Stimulated activated naive B cell treated with anti-CD40 and anti-IgM and Interleukin-4, amounts not matched to agents 10 μg/mL and 1 μg/mL and 100 μg/mL, for 72 hours (primary cell): Measurements from ENCODE around the gene WDR35.

ENCODE experiments used
- ATAC-seq, 2 donors: fragments of 150-1000 bp; cut with Tn5 transposase; replicated peaks; 2 replicates each; pipeline ENCODE4 v1.10.0; 2021; ENCODE audit warnings: moderate library complexity in 1 of 2
- DNase-seq: peaks from one replicate; pipeline ENCODE4 v3.0.0; 2021
- H3K27ac Mint-ChIP-seq: one replicate; pipeline ENCODE4 v1.8.0; 2022; ENCODE audit warnings: mild to moderate bottlenecking, mixed read lengths
- H3K27me3 Mint-ChIP-seq, 2 donors: one replicate each; pipeline ENCODE4 v1.8.0; 2022; ENCODE audit warnings: mixed read lengths in 2 of 2
- H3K36me3 Mint-ChIP-seq, 2 donors: one replicate each; pipeline ENCODE4 v1.8.0; 2022; ENCODE audit warnings: mixed read lengths in 2 of 2, mild to moderate bottlenecking in 1 of 2
- H3K4me1 Mint-ChIP-seq, 2 donors: one replicate each; pipeline ENCODE4 v1.8.0; 2022; ENCODE audit warnings: mixed read lengths in 2 of 2, mild to moderate bottlenecking in 1 of 2
- H3K4me3 Mint-ChIP-seq, 2 donors: one replicate each; pipeline ENCODE4 v1.8.0; 2022; ENCODE audit warnings: mild to moderate bottlenecking in 2 of 2, mixed read lengths in 2 of 2, moderate library complexity in 1 of 2
- H3K9me3 Mint-ChIP-seq, 2 donors: one replicate each; pipeline ENCODE4 v1.8.0; 2022; ENCODE audit warnings: mixed read lengths in 2 of 2, mild to moderate bottlenecking in 1 of 2

The WDR35 gene

DNA sequence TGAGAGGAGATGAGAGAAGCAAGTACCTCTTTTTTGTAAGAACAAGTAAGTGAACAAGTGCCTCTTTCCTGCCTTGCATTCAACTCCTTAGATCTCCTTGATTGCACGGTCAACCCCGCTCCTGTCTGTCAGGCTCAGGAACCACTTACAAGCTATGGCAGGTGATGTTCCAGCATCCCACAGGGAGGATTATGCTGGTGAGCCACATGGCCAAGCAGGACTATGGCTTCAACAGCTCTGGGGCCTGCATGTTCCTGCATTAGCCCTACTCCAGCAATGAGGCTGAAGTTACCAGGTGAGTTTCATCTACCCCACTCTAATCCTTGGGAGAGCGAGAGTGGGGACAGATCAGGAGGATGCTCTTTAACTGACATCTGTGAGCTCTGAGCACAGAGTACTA lies 117.6 kb downstream of the WDR35 start:
- peaks cover 0 to 8% of the 10 kb centered on the region in 2 donors for H3K36me3 Mint-ChIP-seq
- H3K4me3 Mint-ChIP-seq = no peak overlapping the region
- no peaks in the 10 kb centered on the region for H3K9me3 Mint-ChIP-seq
- DNase-seq (no peak), ATAC-seq (no peak)
- H3K4me1 Mint-ChIP-seq = peaks cover 17 to 21% of the 10 kb centered on the region in 2 donors
- H3K27me3 Mint-ChIP-seq = peaks cover 0 to 3% of the 10 kb centered on the region in 2 donors
- H3K27ac Mint-ChIP-seq = no peak overlapping the region

DNA sequence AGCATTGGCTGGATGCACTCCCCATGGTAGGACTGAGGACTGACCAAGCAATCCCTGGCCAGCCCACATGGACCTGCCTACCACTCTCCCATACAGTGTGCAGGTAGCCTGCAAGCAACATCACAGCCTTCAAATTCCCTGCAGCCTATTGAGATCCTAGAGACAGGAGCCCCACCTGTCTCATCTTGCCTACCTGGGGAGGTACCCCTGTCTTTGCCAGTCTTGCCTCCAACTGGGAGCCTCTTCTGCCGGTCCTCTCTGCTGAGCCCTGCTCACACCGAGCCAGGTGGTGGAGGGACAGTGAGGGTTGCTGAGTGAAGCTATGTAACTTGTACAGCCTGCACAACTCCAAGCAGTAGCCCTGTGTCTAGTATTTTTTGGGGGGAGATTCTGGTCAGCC lies 118.1 kb downstream of the WDR35 start:
- no peak overlapping the region for H3K4me3 Mint-ChIP-seq
- H3K27ac Mint-ChIP-seq = no peak overlapping the region
- peaks cover 17 to 21% of the 10 kb centered on the region in 2 donors for H3K4me1 Mint-ChIP-seq
- H3K9me3 Mint-ChIP-seq = no peaks in the 10 kb centered on the region
- DNase-seq (no peak), ATAC-seq (no peak)
- H3K27me3 Mint-ChIP-seq = peaks cover 0 to 4% of the 10 kb centered on the region in 2 donors
- H3K36me3 Mint-ChIP-seq = peaks cover 0 to 6% of the 10 kb centered on the region in 2 donors

DNA sequence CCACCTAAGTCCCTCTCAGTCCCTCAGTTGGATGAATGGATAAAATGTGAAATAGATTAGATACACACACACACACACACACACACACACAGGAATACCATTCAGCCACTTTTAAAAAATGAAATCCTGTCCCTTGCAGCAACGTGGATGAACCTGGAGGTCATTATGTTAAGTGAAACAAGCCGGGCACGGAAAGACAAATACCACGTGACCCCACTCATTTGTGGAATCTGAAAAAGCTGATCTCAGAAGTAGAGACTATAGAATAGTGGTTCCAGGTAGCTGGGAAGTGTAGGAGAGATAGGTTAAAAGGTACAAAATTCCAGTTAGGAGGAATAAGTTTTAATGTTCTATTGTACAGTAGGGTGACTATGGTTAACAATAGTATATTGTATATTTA lies 119.1 kb downstream of the WDR35 start:
- no peak for DNase-seq
- no peak overlapping the region for H3K4me3 Mint-ChIP-seq
- H3K36me3 Mint-ChIP-seq = peaks cover 0 to 3% of the 10 kb centered on the region in 2 donors
- peaks cover 17 to 21% of the 10 kb centered on the region in 2 donors for H3K4me1 Mint-ChIP-seq
- H3K27me3 Mint-ChIP-seq = peaks cover 0 to 4% of the 10 kb centered on the region in 2 donors
- no peak for ATAC-seq
- no peaks in the 10 kb centered on the region for H3K9me3 Mint-ChIP-seq
- no peak overlapping the region for H3K27ac Mint-ChIP-seq

DNA sequence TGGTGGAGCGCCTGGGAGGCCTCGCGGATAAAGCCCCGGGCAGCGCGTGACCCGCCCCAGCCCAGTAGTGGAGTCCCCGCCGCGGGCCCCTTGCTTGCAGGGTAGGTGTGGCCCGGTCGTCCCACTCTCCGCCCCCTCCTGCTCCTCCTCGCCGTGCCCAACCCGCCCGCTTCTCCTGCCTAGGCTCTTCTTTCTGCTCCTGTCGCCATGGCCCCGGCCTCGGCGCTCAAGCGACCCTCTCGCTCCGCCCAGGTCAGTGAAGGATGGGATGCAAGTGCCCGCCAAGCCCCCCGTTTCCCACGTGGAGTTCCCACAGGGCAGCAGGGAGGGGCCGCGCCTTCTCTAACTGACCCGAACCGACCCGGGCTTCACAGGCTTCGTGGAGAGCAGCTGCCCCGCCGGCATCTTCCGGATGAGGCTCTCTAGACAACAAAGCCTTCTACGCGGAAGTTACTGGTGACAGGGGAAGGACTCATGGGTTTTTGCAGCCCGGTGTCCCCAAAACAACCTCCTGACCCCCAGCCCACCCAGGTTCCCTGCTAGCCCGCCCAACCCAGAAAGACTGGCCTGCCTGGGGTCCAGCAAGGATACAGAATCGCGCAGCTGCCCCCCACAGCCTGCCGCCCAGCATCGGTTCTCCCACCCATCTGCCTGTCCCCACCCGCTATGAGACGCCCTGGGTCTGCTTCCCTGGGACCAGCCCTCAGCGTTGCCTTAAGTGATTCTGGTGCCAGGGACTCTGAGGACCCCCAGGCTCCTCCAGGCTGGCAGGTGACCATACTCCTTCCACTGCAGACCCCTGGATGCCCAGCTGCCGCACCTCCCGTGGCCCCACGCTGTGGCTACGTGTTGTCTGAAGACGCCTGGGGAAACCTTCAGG lies 121.0 kb downstream of the WDR35 start:
- DNase-seq (peak; percentile 27), ATAC-seq (peak; percentile 82 to 87)
- H3K27ac Mint-ChIP-seq = peak overlapping the region; percentile 98
- no peaks in the 10 kb centered on the region for H3K9me3 Mint-ChIP-seq
- H3K4me3 Mint-ChIP-seq = peak overlapping the region; percentile 96 to 99
- H3K27me3 Mint-ChIP-seq = peaks cover 0 to 4% of the 10 kb centered on the region in 2 donors
- H3K4me1 Mint-ChIP-seq = peaks cover 23 to 28% of the 10 kb centered on the region in 2 donors
- H3K36me3 Mint-ChIP-seq = peaks cover 0 to 3% of the 10 kb centered on the region in 2 donors

DNA sequence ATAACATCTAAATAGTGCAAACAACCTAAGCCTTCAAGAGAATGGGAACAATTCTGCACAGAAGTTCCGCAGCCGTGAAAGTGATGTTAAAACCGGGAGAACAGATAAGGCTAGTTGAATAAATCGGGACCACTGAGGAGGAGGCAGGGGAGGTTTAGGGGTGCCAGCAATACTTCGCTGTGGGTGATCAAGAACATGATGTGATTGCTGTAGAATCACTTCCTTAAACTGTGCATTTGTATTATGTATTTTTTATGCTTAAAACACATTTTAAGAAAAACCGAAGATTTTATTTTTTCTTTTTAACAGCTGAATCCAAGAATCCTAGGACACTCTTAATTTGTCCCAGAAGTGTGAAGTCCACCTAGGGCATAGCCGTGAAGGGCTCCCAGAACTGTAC lies 121.7 kb downstream of the WDR35 start:
- Mint-ChIP-seq H3K27ac (peak overlapping the region; percentile 98), H3K36me3 (peaks cover 0 to 3% of the 10 kb centered on the region in 2 donors), H3K9me3 (no peaks in the 10 kb centered on the region), H3K4me1 (peaks cover 23 to 33% of the 10 kb centered on the region in 2 donors), H3K4me3 (peak overlapping the region; percentile 96 to 99), H3K27me3 (peaks cover 0 to 5% of the 10 kb centered on the region in 2 donors)
- no peak for DNase-seq
- ATAC-seq = peak; percentile 23 to 38

DNA sequence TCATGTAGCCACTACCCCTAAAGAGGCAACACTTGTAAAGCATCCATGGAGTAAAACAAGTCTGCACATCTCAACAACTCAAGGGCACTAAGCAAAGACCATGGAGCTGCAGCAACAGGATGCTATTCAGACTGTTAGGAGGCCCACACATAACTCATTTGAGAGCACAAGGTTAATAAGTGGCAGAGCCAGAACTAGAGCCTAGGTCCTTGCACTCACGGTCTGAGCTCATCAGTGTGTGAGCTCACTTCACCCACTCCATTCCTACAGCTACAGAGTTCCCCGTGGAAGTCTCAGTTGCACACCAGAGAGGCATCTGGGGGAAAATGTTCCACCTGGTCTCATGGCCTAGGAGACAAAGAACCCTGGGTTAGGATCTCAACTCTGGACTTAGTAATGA lies 123.1 kb downstream of the WDR35 start:
- ATAC-seq = no peak
- Mint-ChIP-seq H3K4me1 (peaks cover 23 to 35% of the 10 kb centered on the region in 2 donors), H3K36me3 (no peaks in the 10 kb centered on the region), H3K4me3 (no peak overlapping the region), H3K27me3 (peaks cover 7 to 11% of the 10 kb centered on the region in 2 donors), H3K9me3 (no peaks in the 10 kb centered on the region), H3K27ac (no peak overlapping the region)
- no peak for DNase-seq

DNA sequence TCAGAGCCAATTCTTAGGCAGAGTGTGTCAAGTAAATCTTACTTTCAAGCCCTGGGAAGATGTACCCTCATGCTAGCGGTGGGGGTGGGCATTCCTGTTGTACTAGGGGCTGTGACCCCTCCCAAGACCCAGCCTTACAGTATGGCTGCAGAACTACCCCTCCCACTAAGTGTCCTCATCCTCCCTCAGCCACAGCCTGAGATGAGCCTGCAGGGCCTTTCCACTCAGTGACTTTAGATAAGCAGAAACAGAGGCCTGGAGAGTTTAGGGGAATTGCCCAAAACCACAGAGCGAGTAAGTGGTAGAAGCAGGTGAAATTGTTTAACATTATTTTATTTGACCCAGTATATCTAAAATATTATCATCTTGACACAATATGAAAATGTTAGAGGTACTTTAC lies 124.8 kb downstream of the WDR35 start:
- Mint-ChIP-seq H3K36me3 (no peaks in the 10 kb centered on the region), H3K4me1 (peaks cover 23 to 35% of the 10 kb centered on the region in 2 donors), H3K27ac (no peak overlapping the region), H3K27me3 (peaks cover 12 to 14% of the 10 kb centered on the region in 2 donors), H3K4me3 (no peak overlapping the region), H3K9me3 (no peaks in the 10 kb centered on the region)
- ATAC-seq = peak in 1 of 2 donors; percentile 52
- no peak for DNase-seq

DNA sequence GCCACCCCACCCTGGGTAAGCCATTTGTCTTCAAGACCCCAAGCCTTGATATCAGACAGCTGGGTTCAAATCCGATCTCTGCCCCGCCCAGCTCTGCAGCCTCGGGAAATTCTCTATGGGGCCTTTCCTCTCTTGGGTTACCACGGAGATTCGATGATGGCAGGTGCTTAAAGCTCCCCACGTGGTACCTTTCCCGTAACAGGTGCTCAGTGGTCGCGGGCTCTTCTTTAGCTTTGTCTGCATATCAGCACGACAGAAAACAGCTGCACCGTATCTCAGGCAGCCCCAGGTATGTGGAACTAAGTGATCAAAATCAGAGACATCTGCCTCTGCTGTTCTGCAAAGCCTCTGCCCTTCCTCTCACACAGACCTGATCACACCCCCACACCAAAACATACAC lies 125.5 kb downstream of the WDR35 start:
- Mint-ChIP-seq H3K4me3 (no peak overlapping the region), H3K4me1 (peaks cover 15 to 29% of the 10 kb centered on the region in 2 donors), H3K27ac (no peak overlapping the region), H3K9me3 (no peaks in the 10 kb centered on the region), H3K36me3 (no peaks in the 10 kb centered on the region), H3K27me3 (peaks cover 12 to 15% of the 10 kb centered on the region in 2 donors)
- DNase-seq (no peak), ATAC-seq (no peak)

DNA sequence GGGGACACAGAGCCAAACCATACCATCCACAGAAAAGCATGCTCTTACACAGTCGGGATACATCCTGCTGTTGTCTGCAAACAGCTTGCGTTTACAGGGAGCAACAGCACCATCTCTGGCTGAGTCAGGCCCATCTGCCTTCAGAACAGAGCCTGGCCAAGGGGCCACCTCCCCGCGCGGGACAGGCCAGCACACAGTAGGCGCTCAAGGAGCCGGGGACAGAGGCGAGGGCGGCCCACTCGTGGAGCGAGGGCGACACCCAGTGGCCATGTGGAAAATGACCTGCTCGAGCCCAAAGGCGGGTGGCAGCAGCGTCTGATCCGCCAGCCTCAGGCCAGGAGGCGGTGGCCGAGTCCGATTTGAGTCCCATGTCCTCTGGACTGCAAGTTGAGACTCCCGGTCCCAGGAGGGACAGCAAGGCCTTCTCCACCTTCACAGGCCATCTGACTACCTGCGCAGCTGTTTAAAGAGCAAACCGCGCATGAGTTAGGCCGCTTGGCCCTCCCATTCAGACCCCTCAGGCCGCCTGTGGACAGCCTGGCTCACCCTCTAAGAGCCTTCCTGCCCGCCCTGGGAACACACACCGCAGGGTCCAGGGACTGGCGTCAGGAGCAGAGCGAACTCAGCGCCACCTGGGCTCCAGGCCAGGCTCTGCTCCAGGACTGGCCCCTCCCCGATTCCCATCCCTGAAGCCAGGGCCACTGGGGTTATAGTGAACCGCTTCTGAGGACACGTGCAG lies 126.4 kb downstream of the WDR35 start:
- H3K9me3 Mint-ChIP-seq = no peaks in the 10 kb centered on the region

DNA sequence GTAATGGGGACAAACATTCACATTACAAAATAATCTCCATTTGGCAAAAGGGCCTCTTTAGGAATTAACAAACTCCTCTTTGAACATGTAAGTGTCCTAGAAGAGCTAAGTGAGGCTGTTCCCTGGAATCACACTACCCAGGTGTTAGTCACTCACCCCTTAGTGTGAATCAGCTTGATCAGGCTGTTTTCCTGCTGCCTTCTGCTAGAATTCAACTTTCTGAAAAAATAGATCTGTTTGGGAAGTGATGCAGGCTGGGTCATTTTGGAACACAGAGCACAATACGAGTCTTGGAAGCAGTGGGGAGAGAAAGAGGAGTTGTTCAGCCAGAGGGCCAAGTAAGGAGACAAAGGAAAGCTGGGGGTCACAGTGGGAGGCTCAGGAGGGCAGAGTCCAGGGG lies 128.1 kb downstream of the WDR35 start:
- H3K36me3 Mint-ChIP-seq = no peaks in the 10 kb centered on the region
- H3K9me3 Mint-ChIP-seq = no peaks in the 10 kb centered on the region
- ATAC-seq = no peak
- H3K27me3 Mint-ChIP-seq = peaks cover 14 to 22% of the 10 kb centered on the region in 2 donors
- H3K4me3 Mint-ChIP-seq = no peak overlapping the region
- no peak for DNase-seq
- peaks cover 6 to 14% of the 10 kb centered on the region in 2 donors for H3K4me1 Mint-ChIP-seq
- no peak overlapping the region for H3K27ac Mint-ChIP-seq

More for the DNA sequence above, 126.4 kb downstream of the WDR35 start:
- no peaks in the 10 kb centered on the region for H3K36me3 Mint-ChIP-seq
- peaks cover 8 to 20% of the 10 kb centered on the region in 2 donors for H3K4me1 Mint-ChIP-seq
- H3K27me3 Mint-ChIP-seq = peaks cover 12 to 15% of the 10 kb centered on the region in 2 donors
- DNase-seq (peak; percentile 47), ATAC-seq (peak; percentile 77 to 79)
- no peak overlapping the region for H3K4me3 Mint-ChIP-seq
- H3K27ac Mint-ChIP-seq = no peak overlapping the region
